Measurements from ENCODE around the gene JTB. TPM values are rescaled to one million over a fixed set of nuclear protein-coding genes. Genes with fewer than 3 reads are reported as not detected.
A peak's percentile ranks its signal among the peaks of the same experiment; 100 is the strongest.

The JTB gene
- total and polyA plus RNA-seq, 9 of the 15 experiments (the other 6 are each of a cell fraction or from before 2014, with no cell fraction given): 24.7 to 308 (median 151) TPM

- peaks cover 61% of the 10 kb centered on the region for H3K79me2 ChIP-seq (ENCODE audit: control insufficient read depth, insufficient read depth, low read length)
- ChIA-PET CTCF (ENCODE audit: low intra/inter-chr PET ratio) (no interaction called here), POLR2A (interaction anchor here (0.6 to 4.9 kb wide), 11 partner anchors 8 to 658 kb away, joined by 3 to 39 read pairs (median 8); partner anchors contain the start of genes CREB3L4, DENND4B, GATAD2B and JTB)
- H3K27me3 ChIP-seq (ENCODE audit: control insufficient read depth in 2 of 2, insufficient read depth in 2 of 2, low read length in 2 of 2): no peaks in the 10 kb centered on the region
- H3K9ac ChIP-seq (ENCODE audit: insufficient read depth in 1 of 2, low read depth in 2 of 2, low read length in 2 of 2): peak within 1 kb of the TSS; percentile 83 to 94
- H3K9me1 ChIP-seq (ENCODE audit: control insufficient read depth, insufficient read depth, low read length): no peaks in the 10 kb centered on the region
- ATAC-seq (peak; percentile 87), DNase-seq (ENCODE audit: extremely low read depth in 1 of 4, low spot score in 3 of 4) (peak; percentile 89 to 98 (median 94)), FAIRE-seq (peak; percentile 99)
- peak within 1 kb of the TSS; percentile 92 for H2AFZ ChIP-seq (ENCODE audit: low read depth, low read length)
- WGBS (ENCODE audit: insufficient coverage, low coverage, missing lambda C conversion rate): under 1% methylated on average over 46 of the region's 75 CpGs
- intact Hi-C loops (cut with micrococcal nuclease): no loop called here
- H3K4me1 ChIP-seq (replicated peaks in 1 of 2; ENCODE audit: control insufficient read depth in 2 of 2, insufficient read depth in 2 of 2, low read length in 2 of 2): peaks cover 27 to 33% of the 10 kb centered on the region in 2 experiments
- in situ Hi-C loops (cut with MboI): no loop called here
- H3K4me2 ChIP-seq (ENCODE audit: insufficient read depth, low read length): peak within 1 kb of the TSS; percentile 90
- H4K20me1 ChIP-seq (replicated peaks; ENCODE audit: control insufficient read depth, insufficient read depth, low read length): peaks cover 9% of the 10 kb centered on the region; the same call in 1 of the 2 replicates
- peak within 1 kb of the TSS; percentile 94 for H3K4me3 ChIP-seq
- peaks cover 41% of the 10 kb centered on the region for H3K36me3 ChIP-seq (ENCODE audit: control insufficient read depth, insufficient read depth, low read length)
- H3K9me3 ChIP-seq (replicated peaks; ENCODE audit: control insufficient read depth, insufficient read depth, low read depth, low read length): no peaks in the 10 kb centered on the region
- H3K27ac ChIP-seq (ENCODE audit: extremely low read depth, low read depth, low read length): peak within 1 kb of the TSS; percentile 83
- no TSS peak for BruUV-seq (replicated peaks)
- no peak for TF ChIP-seq CEBPB (tag; IDR thresholded peaks at IDR 0.05)
- peak; percentile 57; the same call in 1 of the 2 replicates for TF ChIP-seq JUND (IDR thresholded peaks at IDR 0.05; ENCODE audit: borderline replicate concordance, low read depth, low read length)
- TF ChIP-seq JUND (tag; IDR thresholded peaks at IDR 0.05; ENCODE audit: borderline replicate concordance, low read depth, low read length): peak; percentile 10; the same call in 1 of the 3 replicates
- TF ChIP-seq NCOA2 (IDR thresholded peaks at IDR 0.05; ENCODE audit: partially characterized antibody in 2 of 2): no peak
- no peak for TF ChIP-seq ZNF780A (CRISPR knock-in tag; IDR thresholded peaks at IDR 0.05)
- no peak for TF ChIP-seq COPS2 (conservative IDR thresholded peaks at IDR 0.05)
- 0 out of 2 replicates have a peak, but pooled peaks have one; percentile 17 for TF ChIP-seq CAMTA2 (CRISPR knock-in tag; conservative IDR thresholded peaks at IDR 0.05)
- no peak; the same call in none of the 2 replicates for TF ChIP-seq MAX (CRISPR knock-in tag; IDR thresholded peaks at IDR 0.05)
- no peak for TF ChIP-seq ZBTB8A (IDR thresholded peaks at IDR 0.05; ENCODE audit: partially characterized antibody)
- TF ChIP-seq C11orf30 (IDR thresholded peaks at IDR 0.05; ENCODE audit: low read depth): peak; percentile 42; the same call in 1 of the 2 replicates
- TF ChIP-seq ZNF316 (IDR thresholded peaks at IDR 0.05): no peak
- no peak for TF ChIP-seq ZFP1 (CRISPR knock-in tag; IDR thresholded peaks at IDR 0.05)
- no peak for TF ChIP-seq SNRNP70 (optimal IDR thresholded peaks at IDR 0.05; ENCODE audit: low read depth, low read length)
- TF ChIP-seq ZNF239 (CRISPR knock-in tag; IDR thresholded peaks at IDR 0.05): peak; percentile 29; the same call in 1 of the 2 replicates
- TF ChIP-seq E4F1 (CRISPR knock-in tag; IDR thresholded peaks at IDR 0.05; ENCODE audit: borderline replicate concordance): no peak
- TF ChIP-seq CHD1 (IDR thresholded peaks at IDR 0.05; ENCODE audit: low read length): peak; percentile 86
- TF ChIP-seq RBM22 (IDR thresholded peaks at IDR 0.05; ENCODE audit: low read depth, low read length, poor library complexity, severe bottlenecking): peak; percentile 61
- TF ChIP-seq MXI1 (IDR thresholded peaks at IDR 0.05; ENCODE audit: low read depth, low read length): no peak; the same call in 1 of the 2 replicates
- TF ChIP-seq CREBBP (IDR thresholded peaks at IDR 0.05; ENCODE audit: low read depth, low read length): no peak
- TF ChIP-seq POLR2G (IDR thresholded peaks at IDR 0.05; ENCODE audit: low read depth, low read length): peak; percentile 89
These were observed 19.1 kb downstream of the JTB start, which contains the start of gene CRTC2 for GRCh38 chr1:153958111-153958960. Gene CRTC2 (minus strand): TSS chr1:153958612. CDS start chr1:153958497, 115 bp downstream.
